ENCODE measurements around the gene DYSF. TPM values are rescaled to one million over a fixed set of nuclear protein-coding genes. Genes with fewer than 3 reads are reported as not detected.

Gene DYSF
- total RNA-seq, 4 donors from 2014 or later: 0.93 to 3.2 (median 2.8) TPM

DNA sequence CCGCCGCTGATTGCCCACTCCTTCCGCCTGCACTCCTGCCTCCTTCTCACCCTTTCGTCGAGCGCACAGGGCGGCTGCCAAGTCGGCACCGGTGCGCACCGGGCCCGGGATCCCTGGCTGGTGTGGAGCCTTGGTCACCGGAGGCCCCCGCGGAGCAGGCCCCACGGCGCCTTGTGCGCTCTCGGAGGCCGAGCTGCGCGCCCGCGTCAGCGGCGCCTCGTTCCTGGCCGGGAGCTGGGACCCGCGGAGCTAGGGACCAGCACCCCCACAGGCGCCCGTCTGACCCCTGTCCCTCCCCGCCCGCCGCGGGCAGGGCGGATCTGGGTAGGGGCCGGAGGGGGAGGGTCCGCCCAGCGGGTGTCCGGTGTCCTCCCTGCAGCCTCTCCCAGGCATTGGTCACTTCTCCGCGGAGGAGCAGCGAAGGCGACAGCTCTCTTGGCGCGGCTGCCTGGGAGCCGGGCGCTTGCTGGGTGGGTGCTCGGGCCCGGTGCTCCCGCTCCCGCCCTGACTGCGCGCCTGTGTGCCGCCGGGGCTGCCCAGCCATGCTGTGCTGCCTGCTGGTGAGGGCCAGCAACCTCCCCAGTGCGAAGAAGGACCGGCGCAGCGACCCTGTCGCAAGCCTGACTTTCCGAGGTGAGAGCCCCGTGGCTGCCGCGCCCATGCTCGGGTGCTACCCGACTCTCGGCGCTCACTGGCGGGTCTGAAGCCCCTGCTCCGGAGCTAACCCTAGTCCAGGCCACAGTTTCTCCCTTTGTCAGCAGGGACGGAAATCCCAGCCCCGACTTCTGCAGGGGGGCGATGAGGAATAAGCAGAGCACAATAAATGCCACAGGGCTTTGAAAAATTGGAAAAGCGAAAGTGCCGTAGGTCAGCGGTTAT, 13.2 kb downstream of the DYSF start:
- TF ChIP-seq POLR2A (IDR thresholded peaks at IDR 0.05): no peak
- TF ChIP-seq, protein P1, sequence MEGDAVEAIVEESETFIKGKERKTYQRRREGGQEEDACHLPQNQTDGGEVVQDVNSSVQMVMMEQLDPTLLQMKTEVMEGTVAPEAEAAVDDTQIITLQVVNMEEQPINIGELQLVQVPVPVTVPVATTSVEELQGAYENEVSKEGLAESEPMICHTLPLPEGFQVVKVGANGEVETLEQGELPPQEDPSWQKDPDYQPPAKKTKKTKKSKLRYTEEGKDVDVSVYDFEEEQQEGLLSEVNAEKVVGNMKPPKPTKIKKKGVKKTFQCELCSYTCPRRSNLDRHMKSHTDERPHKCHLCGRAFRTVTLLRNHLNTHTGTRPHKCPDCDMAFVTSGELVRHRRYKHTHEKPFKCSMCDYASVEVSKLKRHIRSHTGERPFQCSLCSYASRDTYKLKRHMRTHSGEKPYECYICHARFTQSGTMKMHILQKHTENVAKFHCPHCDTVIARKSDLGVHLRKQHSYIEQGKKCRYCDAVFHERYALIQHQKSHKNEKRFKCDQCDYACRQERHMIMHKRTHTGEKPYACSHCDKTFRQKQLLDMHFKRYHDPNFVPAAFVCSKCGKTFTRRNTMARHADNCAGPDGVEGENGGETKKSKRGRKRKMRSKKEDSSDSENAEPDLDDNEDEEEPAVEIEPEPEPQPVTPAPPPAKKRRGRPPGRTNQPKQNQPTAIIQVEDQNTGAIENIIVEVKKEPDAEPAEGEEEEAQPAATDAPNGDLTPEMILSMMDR (IDR thresholded peaks at IDR 0.05): no peak
- WGBS, 2 donors: 0 to 2% methylated on average over 27 to 49 of the region's 78 CpGs
- peak overlapping the region; percentile 42 for H3K4me3 ChIP-seq (ENCODE audit: low read depth, poor library complexity, severe bottlenecking)
- intact Hi-C loops (cut with DNase I; ENCODE audit: low total_unique reads): no loop called here
- peak in 1 of 2 donors; percentile 84 for DNase-seq (ENCODE audit: low spot score in 2 of 2)

DNA sequence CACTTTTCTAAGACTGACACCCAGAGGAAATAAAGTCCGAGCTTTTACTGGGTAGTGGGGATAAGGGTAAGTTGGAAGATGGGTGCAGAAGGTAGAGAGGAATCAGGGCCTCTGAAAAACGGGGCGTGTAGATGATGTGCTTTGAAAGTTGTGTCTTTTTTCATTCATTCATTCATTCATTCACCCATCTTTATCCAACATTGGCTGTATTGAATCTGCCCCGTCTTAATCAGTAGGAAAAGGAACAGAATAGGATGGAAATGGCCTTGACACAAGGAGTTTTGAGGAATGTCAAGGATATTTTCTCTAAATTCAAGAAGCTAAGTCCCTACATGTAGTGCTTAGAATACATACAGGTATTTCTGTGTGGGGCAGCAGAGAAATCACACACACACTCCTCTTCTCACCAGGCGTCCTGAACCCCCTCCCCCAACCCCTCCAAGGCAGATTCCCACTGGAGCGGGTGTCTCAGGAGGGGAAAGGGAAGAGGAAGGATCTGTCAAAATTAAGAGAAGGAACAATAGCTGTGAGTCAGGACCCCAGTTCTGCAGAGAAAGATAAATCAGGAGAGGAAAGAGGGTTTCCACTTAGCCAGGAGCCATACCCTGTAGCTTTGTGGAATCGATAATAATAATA, 13.9 kb downstream of the DYSF start:
- intact Hi-C loops (cut with DNase I; ENCODE audit: low total_unique reads): no loop called here
- H3K4me3 ChIP-seq (ENCODE audit: low read depth, poor library complexity, severe bottlenecking): peak overlapping the region; percentile 42
- DNase-seq (ENCODE audit: low spot score in 2 of 2): peak in 1 of 2 donors; percentile 54
- TF ChIP-seq, protein P1 (IDR thresholded peaks at IDR 0.05): no peak
- no peak for TF ChIP-seq POLR2A (IDR thresholded peaks at IDR 0.05)
- 16 to 20% methylated on average over 7 of the region's 7 CpGs for WGBS, 2 donors

DNA sequence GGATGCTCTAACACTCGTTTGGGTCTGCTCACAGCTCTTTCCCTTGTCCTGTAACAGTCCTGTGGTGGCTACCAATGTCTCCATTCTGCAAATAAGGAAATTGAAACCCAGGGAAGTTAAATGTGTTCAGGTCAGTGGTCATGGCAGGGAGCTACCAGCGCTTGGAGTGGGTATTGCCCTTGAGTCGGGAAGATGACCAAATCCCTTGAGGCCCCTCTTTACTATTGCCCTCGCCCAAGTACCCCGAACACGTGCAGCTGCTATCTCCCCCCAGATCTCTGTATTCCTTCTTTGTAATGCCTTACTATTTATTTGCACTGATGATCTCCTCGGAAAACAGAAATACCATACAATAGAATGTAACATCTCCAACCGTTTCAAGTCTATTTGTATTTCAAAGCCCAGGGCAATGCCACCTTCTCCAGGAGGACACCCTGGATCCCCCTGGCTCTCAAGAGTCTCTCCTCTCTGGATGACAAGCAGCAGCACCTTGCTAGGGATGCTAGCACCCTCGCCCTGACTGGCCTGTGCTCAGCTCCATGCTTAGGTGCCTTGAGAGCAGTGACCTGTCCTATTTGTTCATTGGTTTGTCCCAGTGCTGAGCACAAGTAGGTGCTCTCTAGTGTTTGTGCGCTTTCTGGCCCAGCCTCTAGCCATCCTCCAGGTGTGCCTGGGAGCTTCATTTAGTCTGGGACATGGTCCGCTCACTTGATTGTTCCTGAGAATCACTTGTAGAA, 15.1 kb downstream of the DYSF start:
- no peak overlapping the region for H3K4me3 ChIP-seq (ENCODE audit: low read depth, poor library complexity, severe bottlenecking)
- 67 to 76% methylated on average over 11 of the region's 11 CpGs for WGBS, 2 donors
- intact Hi-C loops (cut with DNase I; ENCODE audit: low total_unique reads): no loop called here
- TF ChIP-seq, protein P1 (IDR thresholded peaks at IDR 0.05): no peak
- no peak for TF ChIP-seq POLR2A (IDR thresholded peaks at IDR 0.05)
- peak in 1 of 2 donors; percentile 56 for DNase-seq (ENCODE audit: low spot score in 2 of 2)

DNA sequence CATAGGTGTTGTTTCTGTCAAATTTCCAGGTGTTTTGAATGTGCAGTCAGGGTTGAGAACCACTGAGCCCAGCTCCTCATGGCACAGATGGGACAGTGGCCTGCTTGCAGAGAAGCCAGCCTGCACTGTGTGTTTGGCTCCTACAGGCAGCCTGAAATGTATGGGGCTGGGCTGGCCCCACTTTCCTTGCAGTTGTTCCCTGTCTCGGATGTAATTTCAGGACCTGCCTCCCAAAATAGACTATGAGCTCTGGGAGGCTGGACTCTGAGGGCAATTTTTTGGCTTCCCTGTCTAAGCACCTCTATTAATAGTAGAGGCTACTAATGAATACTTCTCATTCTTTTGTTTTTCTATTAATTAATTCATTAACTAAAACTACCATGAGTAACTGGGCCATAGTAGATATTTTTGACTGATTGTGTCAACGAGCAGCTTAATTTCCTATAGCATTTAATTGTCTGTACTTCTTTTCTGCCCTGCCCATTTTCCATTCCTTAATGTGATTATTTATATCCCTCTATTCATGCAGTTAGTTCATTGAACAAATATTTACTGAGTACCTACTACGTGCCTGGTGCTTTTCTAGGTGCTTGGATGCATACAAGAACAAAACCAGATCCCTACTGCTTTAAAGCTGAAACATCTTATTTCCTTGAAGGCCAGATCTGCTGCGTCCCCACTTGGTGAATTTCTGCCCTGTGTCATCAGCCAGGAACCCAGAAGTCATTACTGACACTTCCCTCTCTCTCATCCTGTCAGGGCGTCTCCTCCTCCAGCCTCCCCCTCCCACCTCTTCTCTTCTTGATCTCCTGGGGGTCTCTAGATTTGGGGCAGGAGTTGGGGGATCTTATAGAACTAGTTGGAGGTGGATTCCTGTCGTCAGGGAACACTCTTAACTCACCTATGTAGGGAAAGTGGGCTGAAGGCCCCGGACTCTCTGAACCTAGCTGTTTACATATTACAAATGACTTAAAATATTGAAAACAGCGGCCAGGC, 16.3 kb downstream of the DYSF start:
- DNase-seq (ENCODE audit: low spot score in 2 of 2): no peak
- intact Hi-C loops (cut with DNase I; ENCODE audit: low total_unique reads): no loop called here
- 68 to 80% methylated on average over 8 of the region's 8 CpGs for WGBS, 2 donors
- H3K4me3 ChIP-seq (ENCODE audit: low read depth, poor library complexity, severe bottlenecking): no peak overlapping the region
- no peak for TF ChIP-seq POLR2A (IDR thresholded peaks at IDR 0.05)
- TF ChIP-seq, protein P1 (IDR thresholded peaks at IDR 0.05): no peak

DNA sequence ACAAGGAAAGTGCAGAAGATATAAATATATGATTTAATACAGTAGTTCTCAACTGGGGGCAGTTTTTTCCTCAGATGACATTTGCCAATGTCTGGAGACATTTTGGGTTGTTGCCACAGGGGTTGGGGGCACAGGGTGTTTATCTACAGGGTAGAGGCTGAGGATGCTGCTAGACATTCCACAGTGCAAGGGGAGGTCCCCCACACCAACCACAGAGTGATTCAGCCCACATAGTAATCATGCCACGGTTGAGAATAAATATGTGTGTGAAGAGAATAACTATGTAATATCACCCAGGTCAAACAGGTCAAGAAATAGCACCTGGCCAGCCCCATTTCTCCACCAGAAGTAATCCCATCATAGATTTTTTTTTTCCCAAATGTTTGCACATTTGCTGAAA, 17.9 kb downstream of the DYSF start:
- intact Hi-C loops (cut with DNase I; ENCODE audit: low total_unique reads): no loop called here
- TF ChIP-seq, protein P1 (IDR thresholded peaks at IDR 0.05): no peak
- TF ChIP-seq POLR2A (IDR thresholded peaks at IDR 0.05): no peak
- no peak overlapping the region for H3K4me3 ChIP-seq (ENCODE audit: low read depth, poor library complexity, severe bottlenecking)
- DNase-seq (ENCODE audit: low spot score in 2 of 2): no peak
- WGBS, 2 donors: 75 to 87% methylated on average over 1 of the region's 1 CpG

Data from lower leg skin (tissue), 4 donors.